H1 (cell line): Measurements from ENCODE around the gene PRKD3. TPM values are rescaled to one million over a fixed set of nuclear protein-coding genes. Genes with fewer than 3 reads are reported as not detected.
A peak's percentile ranks its signal among the peaks of the same experiment; 100 is the strongest.

Source experiments
- CTCF ChIA-PET: fragments of 300-600 bp; sonication (Branson Sonifier 250); formaldehyde crosslinking; loops from one replicate; lab custom pipeline; 2021; ENCODE audit not compliant: partially characterized antibody; lab: Charles Lee
- POLR2A ChIA-PET: fragments of 300-600 bp; sonication (Branson Sonifier 250); formaldehyde crosslinking; loops from one replicate; lab custom pipeline; 2021; ENCODE audit warnings: inconsistent platforms; ENCODE audit not compliant: partially characterized antibody; lab: Charles Lee
- DNase-seq, 2 experiments: peaks; one replicate each; pipeline versions ENCODE4 v3.0.0 to v3.0.0-alpha.2; 2010 to 2022; ENCODE audit warnings: low spot score in 2 of 2, low read depth in 1 of 2, mixed read lengths in 1 of 2
- FAIRE-seq: peaks from 2 replicates; lab custom pipeline; 2011; peaks lifted over from hg19 to GRCh38; lab: Jason Lieb, UNC
- H2AFZ ChIP-seq: 2 replicates; pipeline ENCODE4 v1.8.1; 2012; ENCODE audit warnings: low read length, inconsistent platforms
- H2AK5ac ChIP-seq: 2 replicates; pipeline ENCODE4 v1.6.1; 2013; ENCODE audit warnings: low read depth, low read length
- H2BK120ac ChIP-seq: replicated peaks from 2 replicates; pipeline ENCODE3; 2013; ENCODE audit warnings: low read depth, low read length, inconsistent platforms
- H2BK12ac ChIP-seq: 2 replicates; pipeline ENCODE4 v1.6.1; 2013; ENCODE audit warnings: low read depth, low read length
- H2BK15ac ChIP-seq: 2 replicates; pipeline ENCODE4 v1.6.1; 2013; ENCODE audit warnings: low read length
- H2BK20ac ChIP-seq: 2 replicates; pipeline ENCODE4 v1.6.1; 2013; ENCODE audit warnings: low read length
- H2BK5ac ChIP-seq: 2 replicates; pipeline ENCODE4 v1.6.1; 2013; ENCODE audit warnings: low read depth, low read length
- H3K14ac ChIP-seq: 2 replicates; pipeline ENCODE4 v1.6.1; 2013; ENCODE audit warnings: inconsistent platforms; ENCODE audit not compliant: insufficient read length
- H3K18ac ChIP-seq: 2 replicates; pipeline ENCODE4 v1.6.1; 2013; ENCODE audit warnings: low read length; ENCODE audit errors: extremely low read depth
- H3K23ac ChIP-seq: 2 replicates; pipeline ENCODE4 v1.6.1; 2013; ENCODE audit warnings: inconsistent platforms; ENCODE audit not compliant: insufficient read length
- H3K23me2 ChIP-seq: 2 replicates; pipeline ENCODE4 v1.6.1; 2013; ENCODE audit warnings: low read depth, low read length
- H3K27ac ChIP-seq: 2 replicates; pipeline ENCODE4 v1.6.1; 2011; ENCODE audit warnings: low read depth, low read length, inconsistent platforms
- H3K27me3 ChIP-seq, 4 experiments: replicated peaks in 1 of 4; 1 replicate in 1 of 4; 2 replicates in 3 of 4; pipeline versions ENCODE4 v1.6.1 to v1.8.1; 2011 to 2013; ENCODE audit warnings: low read length in 3 of 4, mild to moderate bottlenecking in 3 of 4, inconsistent platforms in 2 of 4, mixed read lengths in 2 of 4, moderate library complexity in 1 of 4; ENCODE audit not compliant: control insufficient read depth in 3 of 4, insufficient read depth in 3 of 4; ENCODE audit errors: extremely low read depth in 1 of 4
- H3K36me3 ChIP-seq, 4 experiments: 2 replicates each; pipeline versions ENCODE4 v1.6.1 to v1.8.1; 2011 to 2013; ENCODE audit warnings: mild to moderate bottlenecking in 4 of 4, low read length in 3 of 4, moderate library complexity in 2 of 4, control low read depth in 1 of 4, inconsistent platforms in 1 of 4; ENCODE audit not compliant: insufficient read depth in 4 of 4, control insufficient read depth in 2 of 4
- H3K4ac ChIP-seq: replicated peaks from 2 replicates; pipeline ENCODE3; 2013; ENCODE audit warnings: low read length, low read depth, mixed read lengths, inconsistent platforms; ENCODE audit not compliant: insufficient read length
- H3K4me1 ChIP-seq, 4 experiments: replicated peaks in 1 of 4; 1 replicate in 1 of 4; 2 replicates in 3 of 4; pipeline versions ENCODE4 v1.6.1 to v1.8.1; 2011 to 2013; ENCODE audit warnings: low read length in 3 of 4, inconsistent platforms in 2 of 4, mixed read lengths in 1 of 4; ENCODE audit not compliant: insufficient read depth in 4 of 4, control insufficient read depth in 3 of 4
- H3K4me2 ChIP-seq, 2 experiments: 2 replicates each; pipeline versions ENCODE4 v1.6.1 to v1.8.1; 2011 to 2013; ENCODE audit warnings: low read depth in 2 of 2, low read length in 2 of 2, control low read depth in 1 of 2, inconsistent platforms in 1 of 2, mild to moderate bottlenecking in 1 of 2; ENCODE audit not compliant: insufficient read depth in 1 of 2
- H3K4me3 ChIP-seq, 4 experiments: fragments of 200-600, 300-600 bp in 1 of 4; sonication (generic), shearing (Covaris generic), sonication (Bioruptor Twin) in 1 of 4; 2 replicates each; pipeline versions ENCODE4 v1.5.1 to v1.8.1; 2011 to 2016; ENCODE audit warnings: low read length in 4 of 4, low read depth in 3 of 4, control low read depth in 2 of 4, inconsistent platforms in 2 of 4, mild to moderate bottlenecking in 2 of 4, mixed read lengths in 1 of 4, moderate library complexity in 1 of 4; ENCODE audit not compliant: insufficient read depth in 2 of 4; ENCODE audit errors: extremely low read depth in 1 of 4
- H3K56ac ChIP-seq: replicated peaks from 2 replicates; pipeline ENCODE3; 2013; ENCODE audit warnings: low read depth, mild to moderate bottlenecking, mixed read lengths, low read length, inconsistent platforms; ENCODE audit not compliant: insufficient read length
- H3K79me1 ChIP-seq: 2 replicates; pipeline ENCODE4 v1.6.1; 2013; ENCODE audit warnings: low read depth, low read length, control low read depth
- H3K79me2 ChIP-seq, 2 experiments: 2 replicates each; pipeline versions ENCODE4 v1.6.1 to v1.8.1; 2012 to 2013; ENCODE audit warnings: low read length in 2 of 2, mild to moderate bottlenecking in 2 of 2, inconsistent platforms in 1 of 2; ENCODE audit not compliant: insufficient read depth in 2 of 2, control insufficient read depth in 1 of 2
- H3K9ac ChIP-seq, 4 experiments: replicated peaks in 1 of 4; 1 replicate in 1 of 4; 2 replicates in 3 of 4; pipeline versions ENCODE4 v1.6.1 to v1.8.1; 2011 to 2013; ENCODE audit warnings: low read depth in 3 of 4, low read length in 3 of 4, control low read depth in 2 of 4, mild to moderate bottlenecking in 2 of 4, moderate library complexity in 2 of 4, inconsistent platforms in 1 of 4; ENCODE audit errors: extremely low read depth in 1 of 4
- H3K9me3 ChIP-seq, 2 experiments: 2 replicates each; pipeline versions ENCODE4 v1.6.1 to v1.8.1; 2012 to 2013; ENCODE audit warnings: mild to moderate bottlenecking in 2 of 2, moderate library complexity in 2 of 2, control low read depth in 1 of 2, inconsistent platforms in 1 of 2, low read depth in 1 of 2, low read length in 1 of 2, mixed read lengths in 1 of 2; ENCODE audit not compliant: insufficient read depth in 2 of 2
- H4K20me1 ChIP-seq, 2 experiments: replicated peaks in 1 of 2; 2 replicates each; pipeline versions ENCODE3 to v1.8.1; 2011 to 2013; ENCODE audit warnings: inconsistent platforms in 2 of 2, low read length in 2 of 2, mild to moderate bottlenecking in 1 of 2; ENCODE audit not compliant: insufficient read depth in 2 of 2, control insufficient read depth in 1 of 2
- H4K5ac ChIP-seq: 2 replicates; pipeline ENCODE4 v1.6.1; 2013; ENCODE audit warnings: low read length, low read depth, mixed read lengths, inconsistent platforms; ENCODE audit not compliant: insufficient read length
- H4K8ac ChIP-seq: 2 replicates; pipeline ENCODE4 v1.8.0; 2013; ENCODE audit warnings: mild to moderate bottlenecking, moderate library complexity, low read length, inconsistent platforms; ENCODE audit not compliant: insufficient read depth; ENCODE audit errors: extremely low read depth
- H4K91ac ChIP-seq: replicated peaks from 2 replicates; pipeline ENCODE3; 2013; ENCODE audit warnings: low read length, mixed read lengths, inconsistent platforms; ENCODE audit not compliant: insufficient read length
- ASH2L ChIP-seq: fragments of 200-600, 300-600 bp; sonication (generic); IDR thresholded peaks from one replicate; pipeline ENCODE4 v1.7.1; 2017; ENCODE audit warnings: low read length
- CTCF ChIP-seq, 3 experiments: IDR thresholded peaks; 1 replicate in 2 of 3; 2 replicates in 1 of 3; pipeline versions ENCODE4 v1.5.1 to v1.6.1; 2011; ENCODE audit warnings: low read length in 3 of 3, mild to moderate bottlenecking in 3 of 3, inconsistent platforms in 2 of 3, low read depth in 1 of 3, moderate library complexity in 1 of 3; ENCODE audit not compliant: insufficient read depth in 1 of 3; ENCODE audit errors: control extremely low read depth in 1 of 3
- POLR2A ChIP-seq, 2 experiments: IDR thresholded peaks; 1 replicate in 1 of 2; 2 replicates in 1 of 2; pipeline ENCODE4 v1.6.1; 2011; ENCODE audit warnings: low read depth in 2 of 2, low read length in 2 of 2, mild to moderate bottlenecking in 2 of 2; ENCODE audit errors: control extremely low read depth in 1 of 2
- POLR2AphosphoS5 ChIP-seq: IDR thresholded peaks from 2 replicates; pipeline ENCODE4 v1.6.1; 2011; ENCODE audit warnings: low read depth, low read length
- POU5F1 ChIP-seq: IDR thresholded peaks from 2 replicates; pipeline ENCODE4 v1.6.1; 2011; ENCODE audit warnings: low read depth, mild to moderate bottlenecking, low read length, moderate library complexity
- SAP30 ChIP-seq: fragments of 300-600 bp; sonication (generic); IDR thresholded peaks from 2 replicates; pipeline ENCODE4 v1.7.1; 2012; ENCODE audit warnings: low read length, moderate library complexity, mild to moderate bottlenecking, inconsistent platforms; ENCODE audit not compliant: insufficient read depth, insufficient replicate concordance
- SIN3A ChIP-seq, 2 experiments: IDR thresholded peaks in 1 of 2; conservative IDR thresholded peaks in 1 of 2; 2 replicates each; pipeline ENCODE4 v1.6.1; 2011 to 2012; ENCODE audit warnings: low read length in 2 of 2, improper control_type of control experiment in 1 of 2, low read depth in 1 of 2, mild to moderate bottlenecking in 1 of 2
- SIRT6 ChIP-seq: IDR thresholded peaks from one replicate; pipeline ENCODE4 v1.7.1; 2012; ENCODE audit warnings: low read length, inconsistent platforms
- TAF1 ChIP-seq: IDR thresholded peaks from 2 replicates; pipeline ENCODE4 v1.6.1; 2011; ENCODE audit warnings: mild to moderate bottlenecking, low read depth, low read length
- WGBS, 2 experiments: shearing (Covaris generic) in 1 of 2; methylation state at CpG; one replicate each; pipeline versions ENCODE4 v1.1.6 to v1.1.7; 2013 to 2015; ENCODE audit warnings: low lambda C conversion rate in 2 of 2, mixed read lengths in 2 of 2, inconsistent platforms in 1 of 2, low coverage in 1 of 2, missing lambda C conversion rate in 1 of 2; ENCODE audit not compliant: insufficient replicate concordance in 2 of 2, insufficient coverage in 1 of 2, insufficient read length in 1 of 2; ENCODE audit errors: extremely low coverage in 1 of 2, missing lambda C conversion rate in 1 of 2; 5-methylcytosine and 5-hydroxymethylcytosine counted together
- polyA plus RNA-seq, 7 experiments: library from polyadenylated mRNA; depleted of rRNA in 3 of 7; stranded (reverse) in 5 of 7; unstranded in 2 of 7; fragments of >200 nt in 5 of 7; fragments of 200-250 nt in 2 of 7; gene quantifications; 1 replicate in 5 of 7; 2 replicates in 1 of 7; 4 replicates in 1 of 7; pipeline versions ENCODE4 v1.2.1 to v1.2.3, GENCODE V29; 2011 to 2013; ENCODE audit warnings: missing spikeins in 2 of 7, mixed read lengths in 2 of 7
- total RNA-seq: library from RNA; stranded (reverse); fragmentation: NEBNext Ultra II Directional; extraction: Animal tissue kit (Norgen Biotek cat#: 25700); gene quantifications from 2 replicates; pipeline ENCODE4 v1.2.1, GENCODE V29; 2021

PRKD3 gene
- total and polyA plus RNA-seq, 2 of the 8 experiments (the other 6 are each of a cell fraction or from before 2014, with no cell fraction given) = 12.0 to 63.3 TPM

GRCh38 chr2:37323781-37324535, 675 bp downstream of the PRKD3 start:
- Histone ChIP-seq H4K20me1 (peaks cover 0 to 4% of the 10 kb centered on the region in 2 experiments), H2AFZ (peak overlapping the region; percentile 54), H3K9ac (peak overlapping the region; percentile 76 to 88 (median 84)), H3K4me1 (peaks cover 0 to 5% (median 2%) of the 10 kb centered on the region in 4 experiments; a peak in 4 of 7 replicates), H2AK5ac (no peak overlapping the region), H3K27me3 (peaks cover 0 to 15% (median 10%) of the 10 kb centered on the region in 4 experiments; a peak in 5 of 7 replicates), H3K23me2 (peaks cover 12% of the 10 kb centered on the region), H3K14ac (no peak overlapping the region), H3K18ac (peak overlapping the region; percentile 79), H3K4me3 (peak overlapping the region; percentile 86 to 96 (median 88)), H4K8ac (peak overlapping the region; percentile 71), H4K5ac (peak overlapping the region; percentile 65), H3K4me2 (peak overlapping the region; percentile 90 to 95), H3K23ac (no peak overlapping the region), H3K36me3 (no peaks in the 10 kb centered on the region; a peak in 2 of 8 replicates), H3K27ac (peak overlapping the region; percentile 67), H3K4ac (no peak overlapping the region), H3K79me2 (peaks cover 4 to 49% of the 10 kb centered on the region in 2 experiments; a peak in 3 of 4 replicates), H3K79me1 (no peaks in the 10 kb centered on the region), H2BK20ac (no peak overlapping the region), H4K91ac (peak overlapping the region; percentile 44), H2BK120ac (no peak overlapping the region), H2BK15ac (peak overlapping the region; percentile 76; the same call in 1 of the 2 replicates), H3K56ac (peak overlapping the region; percentile 70), H3K9me3 (no peaks in the 10 kb centered on the region), H2BK5ac (peak overlapping the region; percentile 8), H2BK12ac (no peak overlapping the region)
- ChIA-PET CTCF (interaction anchor here (2.6 kb wide), 1 partner anchor 10 kb away, joined by 11 read pairs; no protein-coding TSS in a partner anchor), POLR2A (interaction anchor here (0.7 to 1.5 kb wide), 7 partner anchors 9 to 601 kb away, joined by 3 to 6 read pairs (median 3); partner anchors contain the start of genes CEBPZ, NDUFAF7 and RMDN2)
- WGBS, 2 experiments = 1% methylated on average over 32 of the region's 61 CpGs; no CpG with 5 or more reads in 1 of the 2 experiments
- DNase-seq = peak in 1 of 2 experiments; percentile 67
- no peak for FAIRE-seq
- 0 out of 2 replicates have a peak, but pooled peaks have one; percentile 11 for TF ChIP-seq TAF1
- peak; percentile 20 to 63; a peak in 2 of 4 replicates for TF ChIP-seq SIN3A (conservative IDR thresholded peaks at IDR 0.05 in 1 of 2, IDR thresholded peaks at IDR 0.05 in 1 of 2; ENCODE audit: low read depth in 1 of 2, low read length in 2 of 2)
- TF ChIP-seq SIRT6 = no peak
- peak; percentile 27 for TF ChIP-seq SAP30
- TF ChIP-seq POLR2AphosphoS5 = peak; percentile 53; the same call in 1 of the 2 replicates
- TF ChIP-seq ASH2L = peak; percentile 75
- no peak for TF ChIP-seq CTCF (IDR thresholded peaks at IDR 0.05; ENCODE audit: control extremely low read depth in 1 of 3, insufficient read depth in 1 of 3, low read depth in 1 of 3, low read length in 3 of 3)
- TF ChIP-seq POLR2A (IDR thresholded peaks at IDR 0.05; ENCODE audit: control extremely low read depth in 1 of 2, low read depth in 2 of 2, low read length in 2 of 2) = peak; percentile 30 to 65
- TF ChIP-seq POU5F1 = no peak
